Measurements from ENCODE around the gene TLE2.

TLE2 gene

GRCh38 chr19:3027292-3027691 is 1.8 kb downstream of the TLE2 start:
- ChIA-PET CTCF (interaction anchor here (0.7 kb wide), 1 partner anchor 29 kb away, joined by 4 read pairs; no protein-coding TSS in a partner anchor), POLR2A (ENCODE audit: low non-redundant PET) (no interaction called here)
- peak overlapping the region; percentile 8; the same call in 1 of the 2 replicates for H3K27ac ChIP-seq
- TF ChIP-seq CTCF (conservative IDR thresholded peaks at IDR 0.05; ENCODE audit: low read depth): no peak
- DNase-seq (ENCODE audit: low spot score): no peak

DNA sequence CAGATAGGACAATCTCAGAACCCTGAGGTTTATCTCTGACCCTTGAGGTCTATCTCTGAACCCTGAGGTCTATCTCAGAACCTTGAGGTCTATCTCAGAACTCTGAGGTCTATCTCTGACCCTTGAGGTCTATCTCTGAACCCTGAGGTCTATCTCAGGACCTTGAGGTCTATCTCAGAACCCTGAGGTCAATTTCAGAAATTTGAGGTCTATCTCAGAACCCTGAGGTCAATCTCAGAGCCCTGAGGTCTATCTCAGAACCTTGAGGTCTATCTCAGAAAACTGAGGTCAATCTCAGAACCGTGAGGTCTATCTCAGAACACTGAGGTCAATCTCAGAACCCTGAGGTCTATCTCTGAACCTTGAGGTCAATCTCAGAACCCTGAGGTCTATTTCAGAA is 2.3 kb downstream of the TLE2 start:
- ChIA-PET CTCF (interaction anchor here (0.6 to 0.7 kb wide), 2 partner anchors 29 to 70 kb away, joined by 4 read pairs; no protein-coding TSS in a partner anchor), POLR2A (ENCODE audit: low non-redundant PET) (no interaction called here)
- no peak for TF ChIP-seq CTCF (conservative IDR thresholded peaks at IDR 0.05; ENCODE audit: low read depth)
- H3K27ac ChIP-seq: no peak overlapping the region
- no peak for DNase-seq (ENCODE audit: low spot score)

GRCh38 chr19:3025549-3025886 is 3.6 kb downstream of the TLE2 start:
- ChIA-PET CTCF (no interaction called here), POLR2A (ENCODE audit: low non-redundant PET) (no interaction called here)
- no peak for TF ChIP-seq CTCF (conservative IDR thresholded peaks at IDR 0.05; ENCODE audit: low read depth)
- no peak overlapping the region for H3K27ac ChIP-seq
- no peak for DNase-seq (ENCODE audit: low spot score)

DNA sequence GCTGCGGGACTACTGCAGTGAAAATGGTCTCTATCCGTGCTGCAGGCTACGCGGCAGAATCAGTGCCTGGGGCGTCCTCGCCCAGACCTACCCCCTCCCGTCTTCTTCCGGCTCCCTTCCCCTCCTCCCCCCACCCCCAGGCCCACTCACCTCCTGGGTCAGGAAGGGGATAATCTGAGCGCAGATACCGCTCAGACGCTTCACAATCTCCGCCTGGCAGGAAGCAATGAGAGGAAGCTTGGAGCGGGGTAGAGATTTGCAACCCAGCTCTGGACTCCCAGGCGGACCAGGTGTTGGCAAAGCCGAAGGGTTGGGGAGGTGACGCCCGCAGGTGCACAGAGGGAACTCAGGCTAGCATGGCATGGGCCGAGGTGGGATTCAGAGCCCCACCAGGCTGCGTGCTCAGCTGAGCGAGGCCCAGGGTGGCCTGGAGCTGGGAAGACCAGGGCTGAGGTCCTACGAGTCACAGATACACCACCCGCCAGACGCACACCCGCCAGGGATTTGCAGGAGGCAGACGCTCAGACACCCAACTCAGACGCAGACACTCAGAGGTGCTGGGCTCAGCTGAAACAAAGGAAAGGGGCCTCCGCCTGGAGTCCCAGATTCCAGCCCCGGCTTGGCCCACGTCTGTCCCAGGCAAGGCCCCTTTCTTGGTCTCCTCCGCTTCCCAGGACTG is 4.1 kb downstream of the TLE2 start:
- ChIA-PET CTCF (no interaction called here), POLR2A (ENCODE audit: low non-redundant PET) (no interaction called here)
- DNase-seq (ENCODE audit: low spot score): no peak
- no peak overlapping the region for H3K27ac ChIP-seq
- no peak for TF ChIP-seq CTCF (conservative IDR thresholded peaks at IDR 0.05; ENCODE audit: low read depth)

GRCh38 chr19:3024509-3024869 is 4.6 kb downstream of the TLE2 start:
- POLR2A ChIA-PET (ENCODE audit: low non-redundant PET): no interaction called here

DNA sequence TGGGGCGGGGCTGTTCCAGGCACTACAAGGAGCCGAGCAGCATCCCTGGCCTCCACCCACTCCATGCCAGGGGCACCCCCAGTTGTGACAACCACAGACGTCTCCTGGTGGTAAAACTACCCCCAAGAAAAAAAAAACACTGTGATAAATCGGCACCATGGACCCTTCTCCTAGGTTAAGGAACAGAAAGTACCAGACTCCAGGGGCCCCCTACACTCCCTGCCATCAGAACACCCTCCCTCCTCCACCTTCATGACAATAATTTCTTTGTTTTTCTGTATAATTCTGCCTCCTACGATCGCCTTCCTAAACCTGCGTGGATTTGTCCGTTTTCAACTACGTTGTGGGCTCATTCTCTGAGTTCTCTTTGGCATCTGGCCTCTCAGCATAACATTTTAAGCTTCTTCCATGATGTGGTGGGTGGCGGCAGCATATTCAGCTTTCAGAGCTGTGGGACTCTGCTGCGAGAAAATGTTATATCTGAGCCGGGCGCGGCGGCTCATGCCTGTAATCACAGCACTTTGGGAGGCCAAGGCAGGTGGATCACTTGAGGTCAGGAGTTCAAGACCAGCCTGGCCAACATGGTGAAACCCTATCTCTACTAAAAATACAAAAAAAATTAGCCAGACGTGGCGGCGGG is 8.6 kb downstream of the TLE2 start:
- ChIA-PET POLR2A (ENCODE audit: low non-redundant PET) (no interaction called here), CTCF (no interaction called here)
- no peak for TF ChIP-seq CTCF (conservative IDR thresholded peaks at IDR 0.05; ENCODE audit: low read depth)
- no peak overlapping the region for H3K27ac ChIP-seq
- DNase-seq (ENCODE audit: low spot score): no peak

More at GRCh38 chr19:3024509-3024869, 4.6 kb downstream of the TLE2 start:
- DNase-seq (ENCODE audit: low spot score): no peak
- no peak overlapping the region for H3K27ac ChIP-seq
- CTCF ChIA-PET: interaction anchor here (0.6 kb wide), 1 partner anchor 11 kb away, joined by 3 read pairs; no protein-coding TSS in a partner anchor
- no peak for TF ChIP-seq CTCF (conservative IDR thresholded peaks at IDR 0.05; ENCODE audit: low read depth)
